WTC11 (cell line): Measurements from ENCODE around the gene PARP12. TPM values are rescaled to one million over a fixed set of nuclear protein-coding genes. Genes with fewer than 3 reads are reported as not detected.

Experiments used
- ATAC-seq: fragments of 200-7000 bp; cut with Tn5 transposase; 2 replicates; pipeline ENCODE4 v1.10.0; 2021; ENCODE audit warnings: mild to moderate bottlenecking, moderate library complexity
- CTCF ChIA-PET: fragments of 300-600 bp; sonication (Branson Sonifier 250); formaldehyde crosslinking; loops from one replicate; lab custom pipeline; 2021; ENCODE audit warnings: antibody characterized with exemption; lab: Charles Lee
- POLR2A ChIA-PET: fragments of 350-600 bp; sonication (Branson Sonifier 250); formaldehyde crosslinking; loops from one replicate; lab custom pipeline; 2021; ENCODE audit warnings: antibody characterized with exemption; lab: Charles Lee
- DNase-seq: peaks from one replicate; pipeline ENCODE4 v3.0.0; 2021; ENCODE audit warnings: low spot score
- H3K27ac Mint-ChIP-seq: 2 replicates; pipeline ENCODE4 v1.8.0; 2021; ENCODE audit warnings: mixed read lengths
- H3K27me3 Mint-ChIP-seq: 2 replicates; pipeline ENCODE4 v1.8.0; 2021; ENCODE audit warnings: low read depth, mild to moderate bottlenecking, moderate library complexity, mixed read lengths
- H3K36me3 Mint-ChIP-seq: 2 replicates; pipeline ENCODE4 v1.8.0; 2021; ENCODE audit warnings: mixed read lengths
- H3K4me1 Mint-ChIP-seq: 2 replicates; pipeline ENCODE4 v1.8.0; 2022; ENCODE audit warnings: mixed read lengths
- H3K4me3 Mint-ChIP-seq: 2 replicates; pipeline ENCODE4 v1.8.0; 2021; ENCODE audit warnings: mild to moderate bottlenecking, moderate library complexity, mixed read lengths
- H3K9me3 Mint-ChIP-seq: 2 replicates; pipeline ENCODE4 v1.8.0; 2021; ENCODE audit warnings: mixed read lengths
- ATF1 ChIP-seq: sonication (generic); formaldehyde crosslinking; IDR thresholded peaks from 2 replicates; pipeline ENCODE4 v1.8.1; 2023; ENCODE audit warnings: mild to moderate bottlenecking, moderate library complexity, missing genetic modification reagents
- ATF3 ChIP-seq: sonication (generic); formaldehyde crosslinking; conservative IDR thresholded peaks from 2 replicates; pipeline ENCODE4 v1.8.1; 2022; ENCODE audit warnings: mild to moderate bottlenecking, missing genetic modification reagents
- CREB1 ChIP-seq: sonication (generic); formaldehyde crosslinking; IDR thresholded peaks from 2 replicates; pipeline ENCODE4 v1.8.0; 2023; ENCODE audit warnings: mild to moderate bottlenecking, missing genetic modification reagents
- CREM ChIP-seq: sonication (generic); formaldehyde crosslinking; IDR thresholded peaks from 2 replicates; pipeline ENCODE4 v1.8.1; 2022; ENCODE audit warnings: mild to moderate bottlenecking, missing genetic modification reagents, moderate library complexity
- ELF4 ChIP-seq: sonication (generic); formaldehyde crosslinking; IDR thresholded peaks from 2 replicates; pipeline ENCODE4 v1.8.1; 2022; ENCODE audit warnings: low read depth, mild to moderate bottlenecking, moderate library complexity, missing genetic modification reagents
- EMX1 ChIP-seq: fragments of 250-450 bp; sonication (Bioruptor Pico); IDR thresholded peaks from 2 replicates; pipeline ENCODE4 v1.8.0; 2021; ENCODE audit warnings: mild to moderate bottlenecking
- ERG ChIP-seq: fragments of 250-450 bp; sonication (Bioruptor Pico); IDR thresholded peaks from 2 replicates; pipeline ENCODE4 v1.8.0; 2021; ENCODE audit warnings: mild to moderate bottlenecking
- FOXK1 ChIP-seq: sonication (generic); formaldehyde crosslinking; IDR thresholded peaks from 2 replicates; pipeline ENCODE4 v1.8.0; 2022; ENCODE audit warnings: mild to moderate bottlenecking, moderate library complexity, missing genetic modification reagents
- FOXP1 ChIP-seq: sonication (generic); formaldehyde crosslinking; IDR thresholded peaks from 2 replicates; pipeline ENCODE4 v1.8.0; 2022; ENCODE audit warnings: missing genetic modification reagents, mild to moderate bottlenecking, moderate library complexity, borderline replicate concordance
- GTF2I ChIP-seq: fragments of 250-450 bp; sonication (Bioruptor Pico); conservative IDR thresholded peaks from 2 replicates; pipeline ENCODE4 v1.4.0; 2021; ENCODE audit warnings: mild to moderate bottlenecking
- JUN ChIP-seq: sonication (generic); formaldehyde crosslinking; IDR thresholded peaks from 2 replicates; pipeline ENCODE4 v1.8.0; 2023; ENCODE audit warnings: mild to moderate bottlenecking, missing genetic modification reagents
- MYBL2 ChIP-seq: sonication (generic); formaldehyde crosslinking; IDR thresholded peaks from 2 replicates; pipeline ENCODE4 v1.8.1; 2023; ENCODE audit warnings: mild to moderate bottlenecking, moderate library complexity, missing genetic modification reagents
- NFYB ChIP-seq: sonication (generic); formaldehyde crosslinking; conservative IDR thresholded peaks from 2 replicates; pipeline ENCODE4 v1.8.0; 2022; ENCODE audit warnings: low read depth, missing genetic modification reagents
- NR3C1 ChIP-seq: sonication (generic); formaldehyde crosslinking; conservative IDR thresholded peaks from 2 replicates; pipeline ENCODE4 v1.8.1; 2023; ENCODE audit warnings: low read depth, mild to moderate bottlenecking, missing genetic modification reagents
- RELA ChIP-seq: sonication (generic); formaldehyde crosslinking; IDR thresholded peaks from 2 replicates; pipeline ENCODE4 v1.8.1; 2022; ENCODE audit warnings: missing genetic modification reagents, mild to moderate bottlenecking, borderline replicate concordance
- TEAD4 ChIP-seq: sonication (generic); formaldehyde crosslinking; IDR thresholded peaks from 2 replicates; pipeline ENCODE4 v1.8.0; 2022; ENCODE audit warnings: mild to moderate bottlenecking, missing genetic modification reagents
- ZNF423 ChIP-seq: fragments of 250-450 bp; sonication (Bioruptor Pico); IDR thresholded peaks from 2 replicates; pipeline ENCODE4 v2.1.2; 2022; ENCODE audit warnings: mild to moderate bottlenecking, moderate library complexity
- total RNA-seq: library from RNA; stranded (reverse); gene quantifications from 3 replicates; pipeline ENCODE4 v1.2.3, GENCODE V29; 2021
- TF ChIP-seq, protein P1 (sequence below): sonication (generic); formaldehyde crosslinking; IDR thresholded peaks from 2 replicates; pipeline ENCODE4 v1.8.0; 2023; ENCODE audit warnings: mild to moderate bottlenecking, missing genetic modification reagents
- TF ChIP-seq, protein P2 (sequence below): fragments of 250-450 bp; sonication (Bioruptor Pico); IDR thresholded peaks from 2 replicates; pipeline ENCODE4 v2.1.2; 2022; ENCODE audit warnings: mild to moderate bottlenecking, moderate library complexity
- TF ChIP-seq, protein P3 (sequence below): sonication (generic); formaldehyde crosslinking; IDR thresholded peaks from 2 replicates; pipeline ENCODE4 v1.8.1; 2022; ENCODE audit warnings: mild to moderate bottlenecking, moderate library complexity, missing genetic modification reagents
- TF ChIP-seq, protein P4 (sequence below): sonication (generic); formaldehyde crosslinking; IDR thresholded peaks from 2 replicates; pipeline ENCODE4 v1.8.0; 2022; ENCODE audit warnings: mild to moderate bottlenecking, missing genetic modification reagents
- TF ChIP-seq, protein P5 (sequence below): sonication (generic); formaldehyde crosslinking; IDR thresholded peaks from 2 replicates; pipeline ENCODE4 v1.8.1; 2023; ENCODE audit warnings: mild to moderate bottlenecking, missing genetic modification reagents, moderate library complexity

PARP12 gene
- total RNA-seq, 1 experiment from 2014 or later, result 9.1 TPM

- TF ChIP-seq GTF2I (CRISPR knock-in tag) (no peak), ELF4 (CRISPR knock-in tag) (no peak), JUN (CRISPR knock-in tag) (no peak), EMX1 (CRISPR knock-in tag) (no peak), ATF1 (CRISPR knock-in tag) (no peak), ERG (CRISPR knock-in tag) (no peak), FOXK1 (CRISPR knock-in tag) (no peak), TEAD4 (CRISPR knock-in tag) (no peak), CREB1 (CRISPR knock-in tag) (no peak)
- TF ChIP-seq, protein P1, sequence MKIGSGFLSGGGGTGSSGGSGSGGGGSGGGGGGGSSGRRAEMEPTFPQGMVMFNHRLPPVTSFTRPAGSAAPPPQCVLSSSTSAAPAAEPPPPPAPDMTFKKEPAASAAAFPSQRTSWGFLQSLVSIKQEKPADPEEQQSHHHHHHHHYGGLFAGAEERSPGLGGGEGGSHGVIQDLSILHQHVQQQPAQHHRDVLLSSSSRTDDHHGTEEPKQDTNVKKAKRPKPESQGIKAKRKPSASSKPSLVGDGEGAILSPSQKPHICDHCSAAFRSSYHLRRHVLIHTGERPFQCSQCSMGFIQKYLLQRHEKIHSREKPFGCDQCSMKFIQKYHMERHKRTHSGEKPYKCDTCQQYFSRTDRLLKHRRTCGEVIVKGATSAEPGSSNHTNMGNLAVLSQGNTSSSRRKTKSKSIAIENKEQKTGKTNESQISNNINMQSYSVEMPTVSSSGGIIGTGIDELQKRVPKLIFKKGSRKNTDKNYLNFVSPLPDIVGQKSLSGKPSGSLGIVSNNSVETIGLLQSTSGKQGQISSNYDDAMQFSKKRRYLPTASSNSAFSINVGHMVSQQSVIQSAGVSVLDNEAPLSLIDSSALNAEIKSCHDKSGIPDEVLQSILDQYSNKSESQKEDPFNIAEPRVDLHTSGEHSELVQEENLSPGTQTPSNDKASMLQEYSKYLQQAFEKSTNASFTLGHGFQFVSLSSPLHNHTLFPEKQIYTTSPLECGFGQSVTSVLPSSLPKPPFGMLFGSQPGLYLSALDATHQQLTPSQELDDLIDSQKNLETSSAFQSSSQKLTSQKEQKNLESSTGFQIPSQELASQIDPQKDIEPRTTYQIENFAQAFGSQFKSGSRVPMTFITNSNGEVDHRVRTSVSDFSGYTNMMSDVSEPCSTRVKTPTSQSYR (CRISPR knock-in tag), result no peak
- TF ChIP-seq, protein P2, sequence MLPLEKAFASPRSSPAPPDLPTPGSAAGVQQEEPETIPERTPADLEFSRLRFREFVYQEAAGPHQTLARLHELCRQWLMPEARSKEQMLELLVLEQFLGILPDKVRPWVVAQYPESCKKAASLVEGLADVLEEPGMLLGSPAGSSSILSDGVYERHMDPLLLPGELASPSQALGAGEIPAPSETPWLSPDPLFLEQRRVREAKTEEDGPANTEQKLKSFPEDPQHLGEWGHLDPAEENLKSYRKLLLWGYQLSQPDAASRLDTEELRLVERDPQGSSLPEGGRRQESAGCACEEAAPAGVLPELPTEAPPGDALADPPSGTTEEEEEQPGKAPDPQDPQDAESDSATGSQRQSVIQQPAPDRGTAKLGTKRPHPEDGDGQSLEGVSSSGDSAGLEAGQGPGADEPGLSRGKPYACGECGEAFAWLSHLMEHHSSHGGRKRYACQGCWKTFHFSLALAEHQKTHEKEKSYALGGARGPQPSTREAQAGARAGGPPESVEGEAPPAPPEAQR (CRISPR knock-in tag), result no peak
These were observed 16.4 kb upstream of the PARP12 start (continued) for GRCh38 chr7:140079121-140079536.

DNA sequence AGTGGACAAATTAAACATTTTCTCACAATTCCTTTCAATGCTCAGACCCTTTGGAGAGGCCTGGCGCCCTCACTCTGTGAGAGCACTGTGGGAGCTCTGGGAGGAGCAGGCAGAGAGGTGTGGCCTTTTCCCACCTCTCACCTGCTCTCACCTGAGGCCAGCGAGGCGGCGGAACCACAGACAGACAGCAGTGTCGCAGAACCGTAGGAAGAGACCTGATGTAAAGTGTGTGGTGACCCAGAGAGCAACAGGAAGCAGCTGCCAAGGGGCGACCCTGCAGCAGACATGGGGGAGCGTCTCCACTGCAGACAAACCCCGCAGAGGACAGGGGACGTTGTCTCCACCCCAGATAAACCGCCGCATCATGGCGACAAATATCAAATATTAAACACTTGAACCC, 15.6 kb upstream of the PARP12 start:
- H3K36me3 Mint-ChIP-seq, result no peaks in the 10 kb centered on the region
- H3K9me3 Mint-ChIP-seq, result no peaks in the 10 kb centered on the region
- H3K4me3 Mint-ChIP-seq, result no peak overlapping the region
- CTCF ChIA-PET, result interaction anchor here (1.4 kb wide), 1 partner anchor 72 kb away, joined by 6 read pairs; no protein-coding TSS in a partner anchor
- POLR2A ChIA-PET, result interaction anchor here (0.7 kb wide), 1 partner anchor 332 kb away, joined by 3 read pairs; no protein-coding TSS in a partner anchor
- no peaks in the 10 kb centered on the region for H3K27me3 Mint-ChIP-seq
- DNase-seq, result peak; percentile 19
- TF ChIP-seq, protein P3, sequence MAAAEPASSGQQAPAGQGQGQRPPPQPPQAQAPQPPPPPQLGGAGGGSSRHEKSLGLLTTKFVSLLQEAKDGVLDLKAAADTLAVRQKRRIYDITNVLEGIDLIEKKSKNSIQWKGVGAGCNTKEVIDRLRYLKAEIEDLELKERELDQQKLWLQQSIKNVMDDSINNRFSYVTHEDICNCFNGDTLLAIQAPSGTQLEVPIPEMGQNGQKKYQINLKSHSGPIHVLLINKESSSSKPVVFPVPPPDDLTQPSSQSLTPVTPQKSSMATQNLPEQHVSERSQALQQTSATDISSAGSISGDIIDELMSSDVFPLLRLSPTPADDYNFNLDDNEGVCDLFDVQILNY, result no peak
- no peak for TF ChIP-seq FOXP1 (CRISPR knock-in tag)
- no peak for TF ChIP-seq CREB1 (CRISPR knock-in tag)
- no peak for TF ChIP-seq ATF3 (CRISPR knock-in tag)
- TF ChIP-seq, protein P4, sequence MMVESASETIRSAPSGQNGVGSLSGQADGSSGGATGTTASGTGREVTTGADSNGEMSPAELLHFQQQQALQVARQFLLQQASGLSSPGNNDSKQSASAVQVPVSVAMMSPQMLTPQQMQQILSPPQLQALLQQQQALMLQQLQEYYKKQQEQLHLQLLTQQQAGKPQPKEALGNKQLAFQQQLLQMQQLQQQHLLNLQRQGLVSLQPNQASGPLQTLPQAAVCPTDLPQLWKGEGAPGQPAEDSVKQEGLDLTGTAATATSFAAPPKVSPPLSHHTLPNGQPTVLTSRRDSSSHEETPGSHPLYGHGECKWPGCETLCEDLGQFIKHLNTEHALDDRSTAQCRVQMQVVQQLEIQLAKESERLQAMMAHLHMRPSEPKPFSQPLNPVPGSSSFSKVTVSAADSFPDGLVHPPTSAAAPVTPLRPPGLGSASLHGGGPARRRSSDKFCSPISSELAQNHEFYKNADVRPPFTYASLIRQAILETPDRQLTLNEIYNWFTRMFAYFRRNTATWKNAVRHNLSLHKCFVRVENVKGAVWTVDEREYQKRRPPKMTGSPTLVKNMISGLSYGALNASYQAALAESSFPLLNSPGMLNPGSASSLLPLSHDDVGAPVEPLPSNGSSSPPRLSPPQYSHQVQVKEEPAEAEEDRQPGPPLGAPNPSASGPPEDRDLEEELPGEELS (CRISPR knock-in tag), result no peak
- TF ChIP-seq, protein P5, sequence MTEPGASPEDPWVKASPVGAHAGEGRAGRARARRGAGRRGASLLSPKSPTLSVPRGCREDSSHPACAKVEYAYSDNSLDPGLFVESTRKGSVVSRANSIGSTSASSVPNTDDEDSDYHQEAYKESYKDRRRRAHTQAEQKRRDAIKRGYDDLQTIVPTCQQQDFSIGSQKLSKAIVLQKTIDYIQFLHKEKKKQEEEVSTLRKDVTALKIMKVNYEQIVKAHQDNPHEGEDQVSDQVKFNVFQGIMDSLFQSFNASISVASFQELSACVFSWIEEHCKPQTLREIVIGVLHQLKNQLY (CRISPR knock-in tag), result no peak
- TF ChIP-seq MYBL2 (CRISPR knock-in tag), result no peak
- TF ChIP-seq NFYB (CRISPR knock-in tag), result no peak
- TF ChIP-seq NR3C1 (CRISPR knock-in tag), result no peak
- TF ChIP-seq CREM (CRISPR knock-in tag), result no peak
- TF ChIP-seq ZNF423 (CRISPR knock-in tag), result no peak
- no peak for TF ChIP-seq RELA (CRISPR knock-in tag)
- H3K4me1 Mint-ChIP-seq, result peaks cover 11% of the 10 kb centered on the region
- ATAC-seq, result peak; percentile 69
- H3K27ac Mint-ChIP-seq, result no peak overlapping the region
